Measurements from ENCODE around the gene TNMD. TPM values are rescaled to one million over a fixed set of nuclear protein-coding genes. Genes with fewer than 3 reads are reported as not detected.
A peak's percentile ranks its signal among the peaks of the same experiment; 100 is the strongest.
"Not testable (repeated sequence)": the region's sequence is repeated elsewhere in the genome, so short reads cannot be mapped to it uniquely, and the experiment has no call there.

Gene TNMD
- not detected in 2 replicates for total RNA-seq (2014; rRNA removed; shearing (Covaris generic); ENCODE audit: low replicate concordance)

- H3K9me2 ChIP-seq (replicated peaks; ENCODE audit: insufficient read depth, low read length) = no peaks in the 10 kb centered on the region
- no peak within 1 kb of the TSS for H3K4me3 ChIP-seq (ENCODE audit: low read length)
- DNase-seq = no peak
- no peaks in the 10 kb centered on the region for H3K79me2 ChIP-seq (ENCODE audit: low read length)
- H4K20me1 ChIP-seq (ENCODE audit: insufficient read depth, low read depth, low read length) = no peaks in the 10 kb centered on the region
- H3K9me3 ChIP-seq (ENCODE audit: low read length) = no peaks in the 10 kb centered on the region
- no peak within 1 kb of the TSS for H3K4me2 ChIP-seq (ENCODE audit: low read depth, low read length, poor library complexity, severe bottlenecking)
- H3K27me3 ChIP-seq (ENCODE audit: low read length) = no peaks in the 10 kb centered on the region
- H3K27ac ChIP-seq (ENCODE audit: low read length) = no peak within 1 kb of the TSS
- H3K4me1 ChIP-seq (ENCODE audit: low read length) = peaks cover 2% of the 10 kb centered on the region
- H3K36me3 ChIP-seq (ENCODE audit: insufficient read depth, low read length) = no peaks in the 10 kb centered on the region
- H3K9ac ChIP-seq (ENCODE audit: low read length) = no peak within 1 kb of the TSS
- no peak within 1 kb of the TSS for H2AFZ ChIP-seq (ENCODE audit: low read length)
These were observed at the start of gene TNMD for GRCh38 chrX:100584611-100585010. TSS of gene TNMD (plus strand) at chrX:100584936. CDS start at chrX:100585019, 83 bp downstream.

GRCh38 chrX:100565534-100565933 is 19.2 kb upstream of the TNMD start:
- H4K20me1 ChIP-seq (ENCODE audit: insufficient read depth, low read depth, low read length); H3K36me3 ChIP-seq (ENCODE audit: insufficient read depth, low read length); H3K4me3 ChIP-seq (ENCODE audit: low read length); H3K9ac ChIP-seq (ENCODE audit: low read length); H3K9me3 ChIP-seq (ENCODE audit: low read length); H3K27ac ChIP-seq (ENCODE audit: low read length); H3K4me1 ChIP-seq (ENCODE audit: low read length); H3K9me2 ChIP-seq (replicated peaks; ENCODE audit: insufficient read depth, low read length); H3K79me2 ChIP-seq (ENCODE audit: low read length); H2AFZ ChIP-seq (ENCODE audit: low read length); H3K4me2 ChIP-seq (ENCODE audit: low read depth, low read length, poor library complexity, severe bottlenecking); H3K27me3 ChIP-seq (ENCODE audit: low read length): not testable (repeated sequence)
- DNase-seq = peak; percentile 50

GRCh38 chrX:100586747-100587146 is 2.0 kb downstream of the TNMD start:
- no peak overlapping the region for H3K27ac ChIP-seq (ENCODE audit: low read length)
- no peaks in the 10 kb centered on the region for H4K20me1 ChIP-seq (ENCODE audit: insufficient read depth, low read depth, low read length)
- no peaks in the 10 kb centered on the region for H3K36me3 ChIP-seq (ENCODE audit: insufficient read depth, low read length)
- DNase-seq = no peak
- H3K79me2 ChIP-seq (ENCODE audit: low read length) = no peaks in the 10 kb centered on the region
- H3K4me2 ChIP-seq (ENCODE audit: low read depth, low read length, poor library complexity, severe bottlenecking) = no peak overlapping the region
- no peaks in the 10 kb centered on the region for H3K27me3 ChIP-seq (ENCODE audit: low read length)
- H3K9ac ChIP-seq (ENCODE audit: low read length) = no peak overlapping the region
- peaks cover 10% of the 10 kb centered on the region for H3K4me1 ChIP-seq (ENCODE audit: low read length)
- H2AFZ ChIP-seq (ENCODE audit: low read length) = no peak overlapping the region
- H3K9me3 ChIP-seq (ENCODE audit: low read length) = no peaks in the 10 kb centered on the region
- no peaks in the 10 kb centered on the region for H3K9me2 ChIP-seq (replicated peaks; ENCODE audit: insufficient read depth, low read length)
- H3K4me3 ChIP-seq (ENCODE audit: low read length) = no peak overlapping the region

GRCh38 chrX:100587861-100588260 is 3.1 kb downstream of the TNMD start:
- no peaks in the 10 kb centered on the region for H3K36me3 ChIP-seq (ENCODE audit: insufficient read depth, low read length)
- H3K4me3 ChIP-seq (ENCODE audit: low read length) = no peak overlapping the region
- H3K27me3 ChIP-seq (ENCODE audit: low read length) = no peaks in the 10 kb centered on the region
- no peak overlapping the region for H3K27ac ChIP-seq (ENCODE audit: low read length)
- DNase-seq = no peak
- H3K9ac ChIP-seq (ENCODE audit: low read length) = no peak overlapping the region
- no peak overlapping the region for H3K4me2 ChIP-seq (ENCODE audit: low read depth, low read length, poor library complexity, severe bottlenecking)
- peaks cover 10% of the 10 kb centered on the region for H3K4me1 ChIP-seq (ENCODE audit: low read length)
- no peaks in the 10 kb centered on the region for H3K79me2 ChIP-seq (ENCODE audit: low read length)
- H3K9me3 ChIP-seq (ENCODE audit: low read length) = no peaks in the 10 kb centered on the region
- no peak overlapping the region for H2AFZ ChIP-seq (ENCODE audit: low read length)
- H3K9me2 ChIP-seq (replicated peaks; ENCODE audit: insufficient read depth, low read length) = no peaks in the 10 kb centered on the region
- H4K20me1 ChIP-seq (ENCODE audit: insufficient read depth, low read depth, low read length) = no peaks in the 10 kb centered on the region

GRCh38 chrX:100591256-100592051 is 6.7 kb downstream of the TNMD start:
- no peak overlapping the region for H3K4me2 ChIP-seq (ENCODE audit: low read depth, low read length, poor library complexity, severe bottlenecking)
- no peak overlapping the region for H3K27ac ChIP-seq (ENCODE audit: low read length)
- H3K9ac ChIP-seq (ENCODE audit: low read length) = no peak overlapping the region
- H3K9me3 ChIP-seq (ENCODE audit: low read length) = no peaks in the 10 kb centered on the region
- peaks cover 10% of the 10 kb centered on the region for H3K4me1 ChIP-seq (ENCODE audit: low read length)
- no peak for DNase-seq
- no peak overlapping the region for H3K4me3 ChIP-seq (ENCODE audit: low read length)
- H3K27me3 ChIP-seq (ENCODE audit: low read length) = no peaks in the 10 kb centered on the region
- no peaks in the 10 kb centered on the region for H3K79me2 ChIP-seq (ENCODE audit: low read length)
- no peak overlapping the region for H2AFZ ChIP-seq (ENCODE audit: low read length)
- no peaks in the 10 kb centered on the region for H4K20me1 ChIP-seq (ENCODE audit: insufficient read depth, low read depth, low read length)
- H3K9me2 ChIP-seq (replicated peaks; ENCODE audit: insufficient read depth, low read length) = no peaks in the 10 kb centered on the region
- H3K36me3 ChIP-seq (ENCODE audit: insufficient read depth, low read length) = no peaks in the 10 kb centered on the region

DNA sequence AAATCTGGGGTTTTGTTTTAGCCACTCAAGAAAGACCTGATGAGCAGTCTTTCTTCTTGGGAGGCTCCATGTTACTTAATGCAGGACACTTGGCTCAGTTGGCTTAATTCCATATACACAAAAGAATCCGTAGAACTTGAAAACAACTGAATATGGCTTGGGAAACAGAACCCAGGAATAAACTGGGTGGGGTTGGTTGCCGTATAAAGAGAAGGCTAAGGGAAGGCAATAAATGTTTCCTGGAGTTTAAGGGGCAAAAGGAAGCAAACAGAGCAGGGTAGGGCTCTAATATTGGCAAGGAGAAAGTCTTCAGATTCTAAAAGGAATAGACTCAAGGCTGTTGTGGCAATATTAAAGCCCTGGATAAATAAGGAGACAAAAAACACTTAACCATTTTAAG is 8.4 kb downstream of the TNMD start:
- no peaks in the 10 kb centered on the region for H3K79me2 ChIP-seq (ENCODE audit: low read length)
- no peak overlapping the region for H3K4me3 ChIP-seq (ENCODE audit: low read length)
- H3K27ac ChIP-seq (ENCODE audit: low read length) = no peak overlapping the region
- no peak overlapping the region for H3K4me2 ChIP-seq (ENCODE audit: low read depth, low read length, poor library complexity, severe bottlenecking)
- H3K9ac ChIP-seq (ENCODE audit: low read length) = no peak overlapping the region
- DNase-seq = no peak
- H3K9me3 ChIP-seq (ENCODE audit: low read length) = no peaks in the 10 kb centered on the region
- no peaks in the 10 kb centered on the region for H4K20me1 ChIP-seq (ENCODE audit: insufficient read depth, low read depth, low read length)
- no peaks in the 10 kb centered on the region for H3K27me3 ChIP-seq (ENCODE audit: low read length)
- H3K4me1 ChIP-seq (ENCODE audit: low read length) = peaks cover 10% of the 10 kb centered on the region
- H2AFZ ChIP-seq (ENCODE audit: low read length) = no peak overlapping the region
- no peaks in the 10 kb centered on the region for H3K36me3 ChIP-seq (ENCODE audit: insufficient read depth, low read length)
- H3K9me2 ChIP-seq (replicated peaks; ENCODE audit: insufficient read depth, low read length) = no peaks in the 10 kb centered on the region

DNA sequence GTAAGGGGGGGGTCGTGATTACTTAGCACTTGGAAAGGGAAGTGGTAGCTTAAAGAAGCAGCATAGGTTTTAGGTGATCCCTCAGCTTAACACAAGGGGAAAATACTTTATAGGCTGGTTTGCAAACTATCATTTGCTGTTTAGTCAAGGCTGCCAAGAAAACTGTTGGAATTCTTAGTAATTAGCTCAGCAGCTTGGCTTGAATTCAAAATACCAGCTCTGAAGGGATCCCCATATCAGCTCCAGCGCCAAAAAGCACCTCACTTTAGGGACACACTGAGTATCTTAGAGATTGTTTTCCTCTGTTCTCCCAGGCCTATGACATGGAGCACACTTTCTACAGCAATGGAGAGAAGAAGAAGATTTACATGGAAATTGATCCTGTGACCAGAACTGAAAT is 8.8 kb downstream of the TNMD start:
- H3K9ac ChIP-seq (ENCODE audit: low read length) = no peak overlapping the region

DNA sequence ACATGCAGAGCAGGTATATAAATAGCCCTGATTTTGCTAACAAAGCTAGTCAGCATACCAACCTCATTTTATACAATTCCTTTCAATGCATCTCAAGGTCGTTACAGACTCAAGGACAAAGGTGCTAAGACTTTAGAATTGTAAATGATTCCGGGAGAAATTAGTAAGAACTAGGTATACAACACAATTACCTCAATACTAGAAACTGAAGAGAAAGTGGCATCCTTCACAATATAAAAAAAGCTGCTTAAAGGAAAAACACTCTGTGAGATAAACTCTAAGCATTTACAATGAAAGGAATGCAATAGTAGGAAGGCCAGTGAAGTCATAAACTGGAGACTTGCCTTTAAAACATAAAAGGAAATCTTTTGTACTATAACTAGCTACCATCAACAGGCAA is 11.9 kb downstream of the TNMD start:
- Histone ChIP-seq H3K9ac (ENCODE audit: low read length) (no peak overlapping the region), H3K9me3 (ENCODE audit: low read length) (no peaks in the 10 kb centered on the region), H2AFZ (ENCODE audit: low read length) (no peak overlapping the region), H3K27me3 (ENCODE audit: low read length) (no peaks in the 10 kb centered on the region), H3K79me2 (ENCODE audit: low read length) (no peaks in the 10 kb centered on the region), H3K4me1 (ENCODE audit: low read length) (no peaks in the 10 kb centered on the region), H4K20me1 (ENCODE audit: insufficient read depth, low read depth, low read length) (no peaks in the 10 kb centered on the region), H3K4me2 (ENCODE audit: low read depth, low read length, poor library complexity, severe bottlenecking) (no peak overlapping the region), H3K9me2 (replicated peaks; ENCODE audit: insufficient read depth, low read length) (no peaks in the 10 kb centered on the region), H3K36me3 (ENCODE audit: insufficient read depth, low read length) (no peaks in the 10 kb centered on the region), H3K27ac (ENCODE audit: low read length) (no peak overlapping the region), H3K4me3 (ENCODE audit: low read length) (no peak overlapping the region)
- DNase-seq = no peak

More for the DNA sequence above, 8.8 kb downstream of the TNMD start:
- Histone ChIP-seq H3K4me3 (ENCODE audit: low read length) (no peak overlapping the region), H3K9me3 (ENCODE audit: low read length) (no peaks in the 10 kb centered on the region), H3K4me2 (ENCODE audit: low read depth, low read length, poor library complexity, severe bottlenecking) (no peak overlapping the region), H3K4me1 (ENCODE audit: low read length) (peaks cover 10% of the 10 kb centered on the region), H3K9me2 (replicated peaks; ENCODE audit: insufficient read depth, low read length) (no peaks in the 10 kb centered on the region), H2AFZ (ENCODE audit: low read length) (no peak overlapping the region), H3K36me3 (ENCODE audit: insufficient read depth, low read length) (no peaks in the 10 kb centered on the region), H3K79me2 (ENCODE audit: low read length) (no peaks in the 10 kb centered on the region), H3K27me3 (ENCODE audit: low read length) (no peaks in the 10 kb centered on the region), H3K27ac (ENCODE audit: low read length) (no peak overlapping the region), H4K20me1 (ENCODE audit: insufficient read depth, low read depth, low read length) (no peaks in the 10 kb centered on the region)
- no peak for DNase-seq
